Endothelial cell of umbilical vein (primary cell): ENCODE data around the gene CEBPA. TPM values are rescaled to one million over a fixed set of nuclear protein-coding genes. Genes with fewer than 3 reads are reported as not detected.

Source experiments
- BruUV-seq: library from RNA; stranded (reverse); fragments of 400-500 nt; replicated peaks from 2 replicates; lab custom pipeline; 2021; lab: Mats Ljungman, UMichigan
- CTCF ChIA-PET: fragments of 300-600, 350-600 bp; sonication (Branson Sonifier 250); formaldehyde crosslinking; loops from one replicate; lab custom pipeline; 2021; ENCODE audit warnings: antibody characterized with exemption, inconsistent platforms; lab: Charles Lee
- POLR2A ChIA-PET: fragments of 300-600, 350-600 bp; sonication (Branson Sonifier 250); formaldehyde crosslinking; loops from one replicate; lab custom pipeline; 2021; ENCODE audit warnings: antibody characterized with exemption, inconsistent platforms; lab: Charles Lee
- DNase-seq: peaks from one replicate; pipeline ENCODE4 v3.0.0-alpha.2; 2011; ENCODE audit warnings: low read depth, low spot score
- FAIRE-seq: peaks from 2 replicates; lab custom pipeline; 2011; peaks lifted over from hg19 to GRCh38; lab: Jason Lieb, UNC
- H2AFZ ChIP-seq: 2 replicates; pipeline ENCODE4 v1.6.0; 2012; ENCODE audit warnings: low read depth, low read length, control low read depth, inconsistent platforms
- H3K27ac ChIP-seq: 2 replicates; pipeline ENCODE4 v1.5.1; 2011; ENCODE audit warnings: low read depth, mild to moderate bottlenecking, control low read depth, low read length, moderate library complexity; ENCODE audit not compliant: insufficient read depth
- H3K27me3 ChIP-seq, 2 experiments: 2 replicates each; pipeline versions ENCODE4 v1.6.0 to v1.6.1; 2011; ENCODE audit warnings: low read length in 2 of 2, mixed read lengths in 1 of 2; ENCODE audit not compliant: control insufficient read depth in 2 of 2, insufficient read depth in 2 of 2
- H3K36me3 ChIP-seq, 2 experiments: 2 replicates in 1 of 2; 3 replicates in 1 of 2; pipeline ENCODE4 v1.5.1; 2011; ENCODE audit warnings: low read length in 2 of 2, mild to moderate bottlenecking in 1 of 2, moderate library complexity in 1 of 2; ENCODE audit not compliant: control insufficient read depth in 2 of 2, insufficient read depth in 2 of 2; ENCODE audit errors: extremely low read depth in 1 of 2
- H3K4me1 ChIP-seq: 3 replicates; pipeline ENCODE4 v1.5.1; 2011; ENCODE audit warnings: mild to moderate bottlenecking, low read length; ENCODE audit not compliant: control insufficient read depth, insufficient read depth; ENCODE audit errors: extremely low read depth
- H3K4me2 ChIP-seq: 2 replicates; pipeline ENCODE4 v1.6.1; 2011; ENCODE audit warnings: low read length, control low read depth, mixed read lengths; ENCODE audit not compliant: insufficient read depth
- H3K4me3 ChIP-seq, 3 experiments: fragments of 200-600 bp in 1 of 3; sonication (generic), shearing (Covaris generic) in 1 of 3; replicated peaks in 1 of 3; 2 replicates each; pipeline ENCODE4 v1.5.1; 2011 to 2016; ENCODE audit warnings: control low read depth in 3 of 3, low read length in 3 of 3, mild to moderate bottlenecking in 2 of 3, inconsistent platforms in 1 of 3, low read depth in 1 of 3, moderate library complexity in 1 of 3; ENCODE audit not compliant: insufficient read depth in 1 of 3
- H3K79me2 ChIP-seq: 2 replicates; pipeline ENCODE4 v1.6.0; 2012; ENCODE audit warnings: low read length, inconsistent platforms; ENCODE audit not compliant: control insufficient read depth, insufficient read depth
- H3K9ac ChIP-seq: replicated peaks from 2 replicates; pipeline ENCODE3; 2011; ENCODE audit warnings: low read length, control low read depth; ENCODE audit not compliant: insufficient read depth; ENCODE audit errors: extremely low read depth
- H3K9me1 ChIP-seq: replicated peaks from 3 replicates; pipeline ENCODE4 v1.6.0; 2011; ENCODE audit warnings: mild to moderate bottlenecking, low read length; ENCODE audit not compliant: control insufficient read depth, insufficient read depth; ENCODE audit errors: extremely low read depth
- H3K9me3 ChIP-seq: replicated peaks from 2 replicates; pipeline ENCODE4 v1.5.1; 2012; ENCODE audit warnings: low read length, inconsistent platforms; ENCODE audit not compliant: control insufficient read depth, insufficient read depth
- H4K20me1 ChIP-seq: replicated peaks from 2 replicates; pipeline ENCODE3; 2011; ENCODE audit warnings: mild to moderate bottlenecking, low read length; ENCODE audit not compliant: control insufficient read depth, insufficient read depth; ENCODE audit errors: extremely low read depth
- EZH2 ChIP-seq: IDR thresholded peaks from 2 replicates; pipeline ENCODE4 v1.6.1; 2012; ENCODE audit warnings: borderline replicate concordance, low read depth, mild to moderate bottlenecking, moderate library complexity, low read length, inconsistent platforms; ENCODE audit not compliant: severe bottlenecking
- FOS ChIP-seq: IDR thresholded peaks from 2 replicates; pipeline ENCODE4 v1.6.1; 2011; ENCODE audit warnings: mild to moderate bottlenecking, low read length, moderate library complexity, borderline replicate concordance; ENCODE audit not compliant: insufficient read depth
- GATA2 ChIP-seq: IDR thresholded peaks from 2 replicates; pipeline ENCODE4 v1.7.0; 2011; ENCODE audit warnings: low read depth, mild to moderate bottlenecking, moderate library complexity, mixed read lengths, low read length; ENCODE audit not compliant: insufficient read length, insufficient read depth
- JUN ChIP-seq: IDR thresholded peaks from 2 replicates; pipeline ENCODE4 v1.6.1; 2011; ENCODE audit warnings: borderline replicate concordance, low read depth; ENCODE audit not compliant: insufficient read length, insufficient read depth
- MAX ChIP-seq: IDR thresholded peaks from 2 replicates; pipeline ENCODE4 v1.6.1; 2011; ENCODE audit not compliant: insufficient read depth, insufficient read length
- MYC ChIP-seq: IDR thresholded peaks from one replicate; pipeline ENCODE4 v1.6.1; 2011; ENCODE audit warnings: mild to moderate bottlenecking, low read depth, low read length
- POLR2A ChIP-seq: IDR thresholded peaks from 2 replicates; pipeline ENCODE4 v1.6.1; 2012; ENCODE audit warnings: low read depth, mild to moderate bottlenecking, control low read depth, low read length
- POLR2AphosphoS5 ChIP-seq: IDR thresholded peaks from 2 replicates; pipeline ENCODE4 v1.6.1; 2012; ENCODE audit warnings: low read depth, mild to moderate bottlenecking, control low read depth, low read length, moderate library complexity; ENCODE audit not compliant: insufficient read depth
- dilution Hi-C: fragments of 300-500 bp; cut with MboI; formaldehyde crosslinking; loops from one replicate; pipeline ENCODE4 v1.15.0; 2019; ENCODE audit warnings: low sequenced_read_pairs; ENCODE audit not compliant: extremely low pct_ligation_motif_present
- intact Hi-C: fragments of 100-400 bp; cut with micrococcal nuclease; formaldehyde crosslinking; loops from one replicate; pipeline ENCODE4 v1.10.0; 2022
- polyA plus RNA-seq, 4 experiments: library from polyadenylated mRNA; depleted of rRNA in 3 of 4; stranded (reverse) in 3 of 4; unstranded in 1 of 4; fragments of >200 nt; gene quantifications; 2 replicates each; pipeline versions ENCODE4 v1.2.1 to v1.2.3, GENCODE V29; 2011 to 2012; ENCODE audit warnings: missing spikeins in 1 of 4
- total RNA-seq: library from RNA; stranded (reverse); gene quantifications from 2 replicates; pipeline ENCODE4 v1.2.3, GENCODE V29; 2021
- TF ChIP-seq, protein P1 (sequence below), 2 donors: IDR thresholded peaks; 1 replicate in 1 of 2; 2 replicates in 1 of 2; pipeline ENCODE4 v1.5.1; 2011; ENCODE audit warnings: low read length in 2 of 2, mild to moderate bottlenecking in 2 of 2, moderate library complexity in 2 of 2, control low read depth in 1 of 2, inconsistent platforms in 1 of 2, low read depth in 1 of 2; ENCODE audit not compliant: insufficient read depth in 1 of 2; ENCODE audit errors: extremely low read depth in 1 of 2

Gene CEBPA
- total and polyA plus RNA-seq, 2 donors (not counting 3 experiments of a cell fraction or from before 2014, with no cell fraction given), result 0.06 TPM; not detected in 1

GRCh38 chr19:33282036-33282671, 20.2 kb downstream of the CEBPA start:
- H3K9ac ChIP-seq, result no peak overlapping the region

More at GRCh38 chr19:33282036-33282671, 20.2 kb downstream of the CEBPA start:
- FAIRE-seq (no peak), DNase-seq (no peak)
- Histone ChIP-seq H2AFZ (no peak overlapping the region), H3K79me2 (no peaks in the 10 kb centered on the region), H3K4me3 (no peak overlapping the region), H4K20me1 (no peaks in the 10 kb centered on the region), H3K4me1 (no peaks in the 10 kb centered on the region), H3K9me1 (no peaks in the 10 kb centered on the region), H3K4me2 (no peak overlapping the region), H3K36me3 (no peaks in the 10 kb centered on the region), H3K9me3 (no peaks in the 10 kb centered on the region), H3K27ac (no peak overlapping the region), H3K27me3 (no peaks in the 10 kb centered on the region)
- TF ChIP-seq FOS (no peak), POLR2A (no peak), MYC (no peak), MAX (no peak), EZH2 (no peak), POLR2AphosphoS5 (no peak), GATA2 (no peak), JUN (no peak)
- TF ChIP-seq, protein P1, sequence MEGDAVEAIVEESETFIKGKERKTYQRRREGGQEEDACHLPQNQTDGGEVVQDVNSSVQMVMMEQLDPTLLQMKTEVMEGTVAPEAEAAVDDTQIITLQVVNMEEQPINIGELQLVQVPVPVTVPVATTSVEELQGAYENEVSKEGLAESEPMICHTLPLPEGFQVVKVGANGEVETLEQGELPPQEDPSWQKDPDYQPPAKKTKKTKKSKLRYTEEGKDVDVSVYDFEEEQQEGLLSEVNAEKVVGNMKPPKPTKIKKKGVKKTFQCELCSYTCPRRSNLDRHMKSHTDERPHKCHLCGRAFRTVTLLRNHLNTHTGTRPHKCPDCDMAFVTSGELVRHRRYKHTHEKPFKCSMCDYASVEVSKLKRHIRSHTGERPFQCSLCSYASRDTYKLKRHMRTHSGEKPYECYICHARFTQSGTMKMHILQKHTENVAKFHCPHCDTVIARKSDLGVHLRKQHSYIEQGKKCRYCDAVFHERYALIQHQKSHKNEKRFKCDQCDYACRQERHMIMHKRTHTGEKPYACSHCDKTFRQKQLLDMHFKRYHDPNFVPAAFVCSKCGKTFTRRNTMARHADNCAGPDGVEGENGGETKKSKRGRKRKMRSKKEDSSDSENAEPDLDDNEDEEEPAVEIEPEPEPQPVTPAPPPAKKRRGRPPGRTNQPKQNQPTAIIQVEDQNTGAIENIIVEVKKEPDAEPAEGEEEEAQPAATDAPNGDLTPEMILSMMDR (IDR thresholded peaks at IDR 0.05; ENCODE audit: extremely low read depth in 1 of 2, insufficient read depth in 1 of 2, low read depth in 1 of 2, low read length in 2 of 2), result no peak
- no TSS peak for BruUV-seq
- dilution Hi-C loops, result no loop called here
- intact Hi-C loops, result no loop called here
- ChIA-PET CTCF (no interaction called here), POLR2A (no interaction called here)
